Posterior cingulate gyrus (tissue), 11 donors: Measurements from ENCODE around the gene PPFIBP1.

ENCODE experiments used
- DNase-seq, 10 donors: peaks; one replicate each; pipeline versions ENCODE4 v3.0.0 to v3.0.0-alpha.2; 2020 to 2021; ENCODE audit warnings: mixed read lengths in 3 of 10
- intact Hi-C: fragments of 100-400 bp; cut with DNase I; formaldehyde crosslinking; loops from one replicate; pipeline ENCODE4 v1.15.1; 2023

Gene PPFIBP1

GRCh38 chr12:27523642-27524493 is at the start of gene PPFIBP1:
TSS of gene PPFIBP1 (plus strand) at chr12:27524206. CDS start at chr12:27633397, 109,191 bp downstream.
- intact Hi-C loops: loop anchor here (1.0 kb wide), 1 partner anchor 89 kb away; no protein-coding TSS in a partner anchor
- DNase-seq: peak; percentile 96 to 100 (median 99)

- intact Hi-C loops: no loop called here
- DNase-seq: no peak
Measured at GRCh38 chr12:27474344-27474743, 49.7 kb upstream of the PPFIBP1 start.

GRCh38 chr12:27477049-27477448 is 47.0 kb upstream of the PPFIBP1 start:
- no peak for DNase-seq
- intact Hi-C loops: no loop called here

GRCh38 chr12:27478949-27479348 is 45.1 kb upstream of the PPFIBP1 start:
- intact Hi-C loops: no loop called here
- DNase-seq: no peak

- DNase-seq: no peak
- intact Hi-C loops: no loop called here
Measured at GRCh38 chr12:27480016-27480415, 44.0 kb upstream of the PPFIBP1 start.

- intact Hi-C loops: no loop called here
Measured at GRCh38 chr12:27486961-27487360, 37.0 kb upstream of the PPFIBP1 start.

GRCh38 chr12:27488479-27488878 is 35.5 kb upstream of the PPFIBP1 start:
- intact Hi-C loops: no loop called here
- no peak for DNase-seq

More at GRCh38 chr12:27486961-27487360, 37.0 kb upstream of the PPFIBP1 start:
- no peak for DNase-seq

GRCh38 chr12:27491226-27491625 is 32.8 kb upstream of the PPFIBP1 start:
- intact Hi-C loops: no loop called here
- DNase-seq: no peak

GRCh38 chr12:27493260-27493940 is 30.6 kb upstream of the PPFIBP1 start:
- no peak for DNase-seq
- intact Hi-C loops: no loop called here

- intact Hi-C loops: no loop called here
- DNase-seq: no peak
Measured at GRCh38 chr12:27497446-27497845, 26.6 kb upstream of the PPFIBP1 start.

GRCh38 chr12:27498149-27498548 is 25.9 kb upstream of the PPFIBP1 start:
- DNase-seq: no peak
- intact Hi-C loops: no loop called here

- intact Hi-C loops: no loop called here
- no peak for DNase-seq
Measured at GRCh38 chr12:27498761-27499160, 25.2 kb upstream of the PPFIBP1 start.

- DNase-seq: no peak
- intact Hi-C loops: no loop called here
Measured at GRCh38 chr12:27499377-27499776, 24.6 kb upstream of the PPFIBP1 start.

- intact Hi-C loops: no loop called here
- no peak for DNase-seq
Measured at GRCh38 chr12:27500546-27500945, 23.5 kb upstream of the PPFIBP1 start.

- intact Hi-C loops: no loop called here
- DNase-seq: no peak
Measured at GRCh38 chr12:27502021-27502435, 22.0 kb upstream of the PPFIBP1 start.

GRCh38 chr12:27504507-27504906 is 19.5 kb upstream of the PPFIBP1 start:
- DNase-seq: no peak
- intact Hi-C loops: no loop called here

- no peak for DNase-seq
- intact Hi-C loops: no loop called here
Measured at GRCh38 chr12:27505109-27505508, 18.9 kb upstream of the PPFIBP1 start.

GRCh38 chr12:27505761-27506160 is 18.2 kb upstream of the PPFIBP1 start:
- intact Hi-C loops: no loop called here
- DNase-seq: no peak

GRCh38 chr12:27506645-27507189 is 17.3 kb upstream of the PPFIBP1 start:
- intact Hi-C loops: no loop called here
- no peak for DNase-seq

GRCh38 chr12:27508736-27509431 is 15.1 kb upstream of the PPFIBP1 start:
- intact Hi-C loops: no loop called here
- peak in 3 of 10 donors; percentile 27 to 84 (median 70) for DNase-seq
